HPDE6-E6E7 (cell line): ENCODE data around the gene TJP2.

ENCODE experiments used
- DNase-seq: peaks from one replicate; pipeline ENCODE4 v3.0.0; 2011; ENCODE audit warnings: missing footprints; ENCODE audit errors: extremely low spot score

Gene TJP2

GRCh38 chr9:69232135-69232534 lies 58.1 kb downstream of the TJP2 start:
- no peak for DNase-seq

- DNase-seq: no peak
These were observed 60.6 kb downstream of the TJP2 start for GRCh38 chr9:69234683-69235082.

DNA sequence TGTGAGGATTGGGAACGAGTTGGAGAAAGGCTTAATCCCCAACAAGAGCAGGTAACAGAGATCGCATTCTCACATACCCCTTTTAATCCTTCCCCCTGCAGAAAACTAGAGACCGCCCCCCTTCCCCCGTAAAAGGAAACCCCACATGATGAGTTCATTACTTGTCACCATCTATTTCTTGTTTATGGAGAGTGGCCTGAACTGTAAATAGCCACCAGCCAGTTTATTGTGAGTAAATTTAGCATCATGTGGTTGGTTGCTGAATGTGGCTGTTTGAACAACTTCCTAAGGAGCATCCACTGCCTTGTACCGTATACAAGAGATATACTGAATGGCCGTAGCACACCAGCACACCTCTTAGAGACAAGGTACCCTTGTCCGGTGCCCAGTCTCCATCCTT lies 62.1 kb downstream of the TJP2 start:
- DNase-seq: no peak

DNA sequence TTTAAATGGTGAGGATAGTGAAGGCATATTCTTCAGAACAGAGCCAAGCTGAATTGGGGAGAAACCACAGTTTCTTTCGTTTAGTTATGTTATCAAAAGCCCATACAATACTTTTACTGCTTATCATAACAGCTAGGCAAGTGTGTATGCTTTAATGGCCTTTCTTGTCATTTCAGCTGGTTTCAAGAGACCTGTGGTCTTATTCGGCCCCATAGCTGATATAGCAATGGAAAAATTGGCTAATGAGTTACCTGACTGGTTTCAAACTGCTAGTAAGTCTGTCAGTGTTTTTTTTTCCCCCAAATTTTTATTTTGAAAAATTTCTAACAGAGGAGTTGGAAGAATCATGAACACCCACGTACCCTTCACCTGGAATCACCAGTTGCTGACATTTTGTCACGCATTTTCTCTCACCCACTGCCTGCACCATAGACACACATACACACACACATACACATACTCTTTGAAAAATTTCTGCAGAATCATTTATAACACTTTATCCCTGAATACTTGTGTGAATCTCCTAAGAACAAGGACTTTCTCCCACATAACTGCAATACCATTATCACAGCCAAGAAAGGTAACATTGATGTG lies 63.7 kb downstream of the TJP2 start:
- DNase-seq: no peak

GRCh38 chr9:69243116-69243515 lies 69.0 kb downstream of the TJP2 start:
- no peak for DNase-seq

- no peak for DNase-seq
These were observed 72.6 kb downstream of the TJP2 start for GRCh38 chr9:69246629-69247028.

- DNase-seq: no peak
These were observed 73.9 kb downstream of the TJP2 start for GRCh38 chr9:69248005-69248404.

DNA sequence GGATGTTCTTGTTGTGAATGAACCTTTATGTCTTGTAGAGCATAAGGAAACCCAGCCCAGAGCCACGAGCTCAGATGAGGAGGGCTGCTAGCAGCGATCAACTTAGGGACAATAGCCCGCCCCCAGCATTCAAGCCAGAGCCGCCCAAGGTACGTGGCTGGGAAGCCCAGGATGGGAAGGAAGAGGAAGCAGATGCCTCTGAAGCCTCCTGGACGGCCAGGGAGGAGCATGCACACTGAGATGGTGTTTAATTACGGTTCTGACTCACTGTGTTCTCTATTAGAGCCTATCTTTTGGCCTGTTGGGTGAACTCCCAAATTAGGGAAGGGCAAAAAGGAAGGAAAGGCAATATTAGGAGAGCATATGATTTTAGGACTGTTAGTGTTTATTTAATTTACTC lies 75.3 kb downstream of the TJP2 start:
- DNase-seq: no peak

DNA sequence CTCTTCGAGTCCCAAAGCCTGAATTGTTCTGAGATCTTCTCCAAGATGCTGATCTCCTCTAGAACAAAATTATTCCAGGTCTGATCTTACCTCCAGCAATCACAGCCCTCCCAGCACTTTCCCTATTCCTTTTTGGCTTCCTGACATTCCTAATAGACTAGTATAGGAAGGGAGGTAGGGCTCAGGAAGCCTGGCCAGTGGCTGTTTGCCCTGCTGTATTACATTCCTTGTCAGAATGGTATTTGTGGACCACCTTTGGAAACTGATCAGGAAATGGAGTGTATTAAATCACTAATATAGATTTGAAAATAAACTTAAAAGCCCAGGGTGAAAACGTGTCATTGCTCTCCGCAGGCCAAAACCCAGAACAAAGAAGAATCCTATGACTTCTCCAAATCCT lies 76.6 kb downstream of the TJP2 start:
- no peak for DNase-seq

DNA sequence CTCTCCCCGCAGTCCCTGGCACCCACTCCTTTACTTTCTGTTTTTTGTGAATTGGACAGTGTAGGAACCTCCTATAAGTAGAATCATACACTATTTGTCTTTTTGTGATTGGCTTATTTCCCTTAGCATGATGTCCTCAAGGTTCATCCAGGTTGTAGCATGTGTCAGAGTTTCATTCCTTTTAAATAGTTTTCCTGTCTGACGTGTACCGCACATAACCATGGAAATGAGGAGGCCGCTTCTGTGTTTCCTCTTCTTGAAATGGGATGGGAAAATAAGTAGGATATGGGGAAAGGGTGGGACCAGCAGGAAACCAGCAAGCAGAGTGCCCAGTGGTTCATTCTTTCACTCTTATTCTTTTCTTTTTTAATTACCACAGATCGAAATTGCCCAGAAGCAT lies 78.4 kb downstream of the TJP2 start:
- DNase-seq: no peak

- DNase-seq: peak; percentile 80
These were observed 79.0 kb downstream of the TJP2 start for GRCh38 chr9:69253057-69253456.

- DNase-seq: no peak
These were observed 80.1 kb downstream of the TJP2 start for GRCh38 chr9:69254223-69254622.

DNA sequence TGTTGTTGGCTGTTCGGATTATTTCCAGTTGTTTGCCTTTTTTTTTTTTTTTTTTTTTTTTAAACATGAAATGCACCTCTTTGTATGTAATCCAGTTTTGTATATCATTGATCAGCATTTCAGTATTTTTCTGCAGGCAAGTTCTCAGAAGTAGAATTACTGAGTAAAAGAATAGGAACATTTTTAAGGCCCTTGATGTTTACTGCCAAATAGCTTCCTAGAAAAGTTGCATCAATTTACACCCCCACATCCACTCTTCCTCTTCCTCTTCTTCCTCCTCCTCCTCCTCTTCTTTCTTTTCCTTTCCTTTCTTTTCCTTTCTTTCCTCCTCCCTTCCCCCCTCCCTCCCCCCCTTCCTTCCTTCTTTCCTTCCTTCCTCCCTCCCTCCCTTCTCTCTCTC lies 81.5 kb downstream of the TJP2 start:
- DNase-seq: no peak

DNA sequence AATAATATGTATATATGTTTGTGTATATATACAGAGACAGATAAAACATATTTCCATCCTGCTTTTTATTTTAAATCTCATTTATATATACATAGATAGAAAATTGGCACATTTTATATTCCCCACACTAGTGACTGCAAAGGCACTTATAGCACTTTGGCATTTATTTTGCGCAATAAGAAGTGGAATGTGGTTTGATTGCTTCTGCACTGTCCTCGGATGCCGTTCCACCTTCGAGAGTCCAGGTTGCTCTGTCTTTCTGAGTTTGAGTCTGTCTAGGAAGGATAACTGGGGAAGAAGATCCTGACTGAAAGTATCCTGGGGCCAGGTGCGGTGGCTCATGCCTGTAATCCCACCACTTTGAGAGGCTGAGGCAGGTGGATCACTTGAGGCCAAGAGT lies 84.5 kb downstream of the TJP2 start:
- DNase-seq: no peak

DNA sequence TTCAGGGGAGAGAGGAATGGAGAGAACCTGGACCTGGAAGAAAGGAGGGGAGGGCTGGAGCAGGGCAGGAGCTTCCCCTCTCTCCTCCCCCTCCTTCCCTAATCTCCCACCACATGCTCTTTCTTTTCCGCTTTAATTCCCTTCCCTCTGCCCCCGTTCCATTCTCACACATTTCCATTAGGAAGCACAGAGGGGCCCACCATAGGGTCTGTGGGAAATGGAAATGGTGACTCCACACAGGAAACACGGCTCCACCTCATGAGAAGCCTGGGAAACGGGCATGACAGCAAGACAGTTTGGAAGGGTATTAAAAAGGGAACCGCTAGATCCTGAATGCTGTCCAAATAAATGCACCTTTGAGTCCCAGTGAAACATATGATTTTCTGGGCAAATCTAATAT lies 86.1 kb downstream of the TJP2 start:
- DNase-seq: no peak

GRCh38 chr9:69261636-69262035 lies 87.6 kb downstream of the TJP2 start:
- DNase-seq: no peak

DNA sequence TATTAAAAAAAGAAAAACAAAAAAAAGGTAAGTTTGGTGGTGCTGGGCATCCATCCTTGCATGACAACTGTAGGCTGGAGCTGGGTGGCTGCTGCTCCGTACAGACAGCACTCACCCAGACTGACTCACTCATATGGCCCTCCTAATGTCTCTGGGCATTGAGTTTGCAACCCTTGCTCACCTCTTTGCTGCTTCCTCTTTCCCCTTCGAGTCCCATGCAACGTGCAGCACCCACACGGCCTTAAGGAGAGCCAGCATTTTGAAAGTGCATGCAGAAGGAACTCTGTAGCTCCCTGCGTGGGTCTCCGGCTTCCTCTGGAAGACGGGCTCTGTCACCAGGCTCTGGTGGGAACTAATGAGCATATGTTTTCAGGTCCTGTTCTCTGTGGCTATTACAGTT lies 90.4 kb downstream of the TJP2 start:
- no peak for DNase-seq

- DNase-seq: no peak
These were observed 91.8 kb downstream of the TJP2 start for GRCh38 chr9:69265891-69266290.

DNA sequence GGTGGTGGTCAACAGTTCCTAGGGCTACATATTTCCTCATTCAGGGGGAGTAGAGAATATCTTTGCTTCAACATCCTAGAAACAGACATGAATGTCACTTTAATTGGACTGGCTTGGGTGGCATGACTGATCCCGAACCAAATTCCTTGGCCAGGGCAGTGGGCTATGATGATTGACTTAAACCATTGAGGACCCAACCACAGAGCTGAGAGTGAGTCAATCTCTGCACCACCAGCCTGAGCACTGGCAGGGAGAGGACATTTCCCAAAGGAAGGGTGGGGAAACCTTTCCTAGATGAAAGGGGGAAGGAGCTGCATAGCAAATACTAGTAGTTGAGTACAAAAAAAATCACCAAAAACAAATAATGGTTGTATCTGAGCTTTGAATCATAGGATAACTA lies 98.1 kb downstream of the TJP2 start:
- no peak for DNase-seq

- no peak for DNase-seq
These were observed 99.1 kb downstream of the TJP2 start for GRCh38 chr9:69273161-69273560.

GRCh38 chr9:69276775-69277174 lies 102.7 kb downstream of the TJP2 start:
- no peak for DNase-seq

GRCh38 chr9:69279084-69279731 lies 105.1 kb downstream of the TJP2 start:
- DNase-seq: no peak

DNA sequence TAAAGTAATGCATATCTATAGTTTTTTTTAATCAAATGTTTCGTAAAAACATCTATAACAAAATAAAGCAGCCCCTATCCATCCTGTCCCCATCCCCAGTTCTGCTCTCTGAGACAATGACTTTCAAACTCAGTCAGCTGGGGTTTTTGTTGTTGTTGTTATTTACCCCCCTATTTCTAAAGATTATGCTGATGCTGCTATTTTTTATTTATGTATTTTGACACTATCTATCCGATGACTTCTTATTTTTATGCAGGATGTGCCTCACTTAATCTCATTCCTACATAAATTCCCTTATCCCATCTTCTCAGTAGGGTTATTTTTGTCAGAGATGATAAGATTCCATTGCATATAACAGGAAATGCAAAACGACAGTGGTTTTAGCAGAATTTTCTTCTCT lies 105.7 kb downstream of the TJP2 start:
- no peak for DNase-seq

DNA sequence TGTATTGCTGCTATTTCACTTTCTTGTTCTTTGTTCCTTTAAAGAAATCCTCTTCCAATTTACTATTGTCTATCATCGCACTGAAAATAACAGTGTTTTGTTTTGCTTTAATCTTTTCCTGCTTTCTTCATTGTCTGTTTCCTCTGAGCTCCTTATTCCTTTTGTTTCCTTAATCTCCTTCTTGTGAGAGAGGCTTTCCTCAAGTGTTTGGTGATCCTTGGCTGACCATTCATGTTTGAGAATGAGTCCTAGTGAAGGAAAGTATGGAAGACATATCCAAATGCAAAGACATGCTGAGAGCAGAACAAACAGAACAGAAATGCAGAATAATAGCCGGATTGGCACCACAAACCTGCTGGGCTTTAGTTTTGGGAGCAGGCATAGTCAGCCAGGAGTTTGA lies 108.9 kb downstream of the TJP2 start:
- DNase-seq: no peak
